B cell (primary cell): ENCODE data around the gene CRELD2.

Experiments used
- CTCF ChIP-seq: fragments of 200-600 bp; IDR thresholded peaks from one replicate; pipeline ENCODE4 v1.8.0; 2022; ENCODE audit warnings: antibody characterized with exemption, mild to moderate bottlenecking
- EZH2 ChIP-seq: IDR thresholded peaks from 2 replicates; pipeline ENCODE4 v1.6.1; 2012; ENCODE audit warnings: borderline replicate concordance, low read depth, mild to moderate bottlenecking, moderate library complexity, low read length; ENCODE audit not compliant: insufficient read depth, poor library complexity, severe bottlenecking

- TF ChIP-seq CTCF (no peak), EZH2 (no peak)
These were observed 4.0 kb downstream of the CRELD2 start for GRCh38 chr22:49922484-49922883.
